ENCODE data around the gene ACO1.

The ACO1 gene

GRCh38 chr9:32422237-32422806 is 37.9 kb downstream of the ACO1 start:
- no peak for DNase-seq

GRCh38 chr9:32423371-32423770 is 38.9 kb downstream of the ACO1 start:
- DNase-seq: peak; percentile 64

- no peak for DNase-seq
Observed at GRCh38 chr9:32424616-32425015, 40.2 kb downstream of the ACO1 start.

GRCh38 chr9:32426278-32426939 is 42.0 kb downstream of the ACO1 start:
- peak; percentile 21 for DNase-seq

- DNase-seq: no peak
Observed at GRCh38 chr9:32427111-32427873, 42.8 kb downstream of the ACO1 start.

- peak; percentile 81 for DNase-seq
Observed at GRCh38 chr9:32430720-32431119, 46.3 kb downstream of the ACO1 start.

- peak; percentile 30 for DNase-seq
Observed at GRCh38 chr9:32431196-32431595, 46.8 kb downstream of the ACO1 start.

- DNase-seq: peak; percentile 59
Observed at GRCh38 chr9:32431940-32432555, 47.6 kb downstream of the ACO1 start.

- DNase-seq: no peak
Observed at GRCh38 chr9:32434892-32435291, 50.4 kb downstream of the ACO1 start.

GRCh38 chr9:32441678-32442077 is 57.2 kb downstream of the ACO1 start:
- no peak for DNase-seq

- DNase-seq: no peak
Observed at GRCh38 chr9:32442433-32442832, 58.0 kb downstream of the ACO1 start.

GRCh38 chr9:32449969-32450368 is 65.5 kb downstream of the ACO1 start:
- no peak for DNase-seq

GRCh38 chr9:32454280-32454679 is 69.8 kb downstream of the ACO1 start:
- DNase-seq: no peak

- no peak for DNase-seq
Observed at GRCh38 chr9:32455738-32456137, 71.3 kb downstream of the ACO1 start.

GRCh38 chr9:32456564-32456963 is 72.1 kb downstream of the ACO1 start:
- DNase-seq: peak; percentile 28

- DNase-seq: no peak
Observed at GRCh38 chr9:32463500-32464293, 79.3 kb downstream of the ACO1 start.

- no peak for DNase-seq
Observed at GRCh38 chr9:32468740-32469139, 84.3 kb downstream of the ACO1 start.

- no peak for DNase-seq
Observed at GRCh38 chr9:32472344-32472743, 87.9 kb downstream of the ACO1 start.

- no peak for DNase-seq
Observed at GRCh38 chr9:32483343-32483742, 98.9 kb downstream of the ACO1 start.

- DNase-seq: peak; percentile 79
Observed at GRCh38 chr9:32486839-32487562, 102.6 kb downstream of the ACO1 start.

- peak; percentile 69 for DNase-seq
Observed at GRCh38 chr9:32487981-32488380, 103.5 kb downstream of the ACO1 start.

- no peak for DNase-seq
Observed at GRCh38 chr9:32490601-32491000, 106.2 kb downstream of the ACO1 start.

Data from fibroblast of skin of back (primary cell).